HG03066 (cell line): ENCODE results near the gene TXLNG.
"Not testable (repeated sequence)": the region's sequence is repeated elsewhere in the genome, so short reads cannot be mapped to it uniquely, and the experiment has no call there.

Source experiments
- ATAC-seq: cut with Tn5 transposase; IDR thresholded peaks from one replicate; pipeline ENCODE4 v1.9.1; 2021; ENCODE audit warnings: low read depth; ENCODE audit not compliant: unreplicated experiment

Gene TXLNG

GRCh38 chrX:16786139-16786790 lies at the start of gene TXLNG:
Gene TXLNG (plus strand): TSS chrX:16786466. CDS start chrX:16786488, 22 bp downstream.
- ATAC-seq = peak; percentile 99

- no peak for ATAC-seq
These were observed 49.2 kb upstream of the TXLNG start for GRCh38 chrX:16737024-16737423.

GRCh38 chrX:16739574-16739973 lies 46.7 kb upstream of the TXLNG start:
- no peak for ATAC-seq

GRCh38 chrX:16743604-16744325 lies 42.5 kb upstream of the TXLNG start:
- ATAC-seq = no peak

GRCh38 chrX:16745102-16745501 lies 41.2 kb upstream of the TXLNG start:
- no peak for ATAC-seq

GRCh38 chrX:16745659-16746058 lies 40.6 kb upstream of the TXLNG start:
- ATAC-seq = no peak

- no peak for ATAC-seq
These were observed 37.8 kb upstream of the TXLNG start for GRCh38 chrX:16748425-16748824.

- no peak for ATAC-seq
These were observed 36.1 kb upstream of the TXLNG start for GRCh38 chrX:16750136-16750535.

GRCh38 chrX:16754019-16754418 lies 32.2 kb upstream of the TXLNG start:
- ATAC-seq = no peak

GRCh38 chrX:16756724-16757123 lies 29.5 kb upstream of the TXLNG start:
- no peak for ATAC-seq

GRCh38 chrX:16761500-16761899 lies 24.8 kb upstream of the TXLNG start:
- ATAC-seq = not testable (repeated sequence)

GRCh38 chrX:16762579-16762978 lies 23.7 kb upstream of the TXLNG start:
- ATAC-seq = no peak

- no peak for ATAC-seq
These were observed 20.7 kb upstream of the TXLNG start for GRCh38 chrX:16765594-16765993.

- ATAC-seq = no peak
These were observed 15.2 kb upstream of the TXLNG start for GRCh38 chrX:16770970-16771482.

GRCh38 chrX:16771483-16772398 lies 14.5 kb upstream of the TXLNG start:
- no peak for ATAC-seq

GRCh38 chrX:16772460-16772859 lies 13.8 kb upstream of the TXLNG start:
- no peak for ATAC-seq

GRCh38 chrX:16774746-16775145 lies 11.5 kb upstream of the TXLNG start:
- no peak for ATAC-seq

- no peak for ATAC-seq
These were observed 7.7 kb upstream of the TXLNG start for GRCh38 chrX:16778545-16778944.

GRCh38 chrX:16778993-16779392 lies 7.3 kb upstream of the TXLNG start:
- no peak for ATAC-seq

- not testable (repeated sequence) for ATAC-seq
These were observed 6.5 kb upstream of the TXLNG start for GRCh38 chrX:16779815-16780214.

- no peak for ATAC-seq
These were observed 2.8 kb upstream of the TXLNG start for GRCh38 chrX:16783452-16783851.
